OCI-LY1 (cell line): Measurements from ENCODE around the gene MPRIP.

Source experiments
- CTCF ChIP-seq: fragments of 200-600 bp; sonication (generic), shearing (Covaris generic); IDR thresholded peaks from 2 replicates; pipeline ENCODE4 v1.5.1; 2017; ENCODE audit warnings: mild to moderate bottlenecking, antibody characterized with exemption, low read length, moderate library complexity, mixed read lengths
- EZH2 ChIP-seq: fragments of 200-600 bp; sonication (generic), shearing (Covaris generic); IDR thresholded peaks from 2 replicates; pipeline ENCODE4 v1.8.0; 2017; ENCODE audit warnings: borderline replicate concordance, mixed run types, mild to moderate bottlenecking, antibody characterized with exemption, low read length, moderate library complexity, mixed read lengths

GRCh38 chr17:17034026-17034425 is 8.2 kb upstream of the MPRIP start:
- no peak for TF ChIP-seq CTCF
- TF ChIP-seq EZH2, result no peak
